ENCODE results near the gene PLCB2.

PLCB2 gene

DNA sequence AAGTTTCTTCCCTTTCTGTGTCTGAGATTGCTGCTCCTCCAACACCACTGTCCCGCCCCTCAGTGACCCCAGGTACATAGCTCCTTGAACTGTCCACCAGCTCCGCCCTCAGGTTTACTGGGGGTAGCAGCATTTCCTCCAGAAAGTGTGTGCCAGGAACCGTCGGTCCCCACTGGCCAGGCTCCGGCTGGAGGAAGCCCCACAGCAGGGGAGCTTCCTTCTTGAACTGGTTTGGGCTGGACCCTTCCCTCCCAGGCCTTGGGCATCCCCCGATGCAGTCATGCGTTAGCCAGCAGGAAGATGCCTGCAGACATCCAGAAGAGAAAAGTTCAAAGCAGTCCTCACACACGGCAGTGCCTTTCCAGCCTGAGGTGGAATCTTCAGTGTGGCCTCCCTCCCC is 49.2 kb downstream of the PLCB2 start:
- TF ChIP-seq CTCF (IDR thresholded peaks at IDR 0.05; ENCODE audit: low read depth, low read length): no peak
- no peaks in the 10 kb centered on the region for H3K36me3 ChIP-seq
- H3K27ac ChIP-seq: no peak overlapping the region
- no peak overlapping the region for H3K4me3 ChIP-seq (ENCODE audit: low read depth, low read length)
- DNase-seq: no peak
- H3K9me3 ChIP-seq (ENCODE audit: severe bottlenecking): no peaks in the 10 kb centered on the region
- no peaks in the 10 kb centered on the region for H3K27me3 ChIP-seq (ENCODE audit: insufficient read depth, low read depth, severe bottlenecking)

DNA sequence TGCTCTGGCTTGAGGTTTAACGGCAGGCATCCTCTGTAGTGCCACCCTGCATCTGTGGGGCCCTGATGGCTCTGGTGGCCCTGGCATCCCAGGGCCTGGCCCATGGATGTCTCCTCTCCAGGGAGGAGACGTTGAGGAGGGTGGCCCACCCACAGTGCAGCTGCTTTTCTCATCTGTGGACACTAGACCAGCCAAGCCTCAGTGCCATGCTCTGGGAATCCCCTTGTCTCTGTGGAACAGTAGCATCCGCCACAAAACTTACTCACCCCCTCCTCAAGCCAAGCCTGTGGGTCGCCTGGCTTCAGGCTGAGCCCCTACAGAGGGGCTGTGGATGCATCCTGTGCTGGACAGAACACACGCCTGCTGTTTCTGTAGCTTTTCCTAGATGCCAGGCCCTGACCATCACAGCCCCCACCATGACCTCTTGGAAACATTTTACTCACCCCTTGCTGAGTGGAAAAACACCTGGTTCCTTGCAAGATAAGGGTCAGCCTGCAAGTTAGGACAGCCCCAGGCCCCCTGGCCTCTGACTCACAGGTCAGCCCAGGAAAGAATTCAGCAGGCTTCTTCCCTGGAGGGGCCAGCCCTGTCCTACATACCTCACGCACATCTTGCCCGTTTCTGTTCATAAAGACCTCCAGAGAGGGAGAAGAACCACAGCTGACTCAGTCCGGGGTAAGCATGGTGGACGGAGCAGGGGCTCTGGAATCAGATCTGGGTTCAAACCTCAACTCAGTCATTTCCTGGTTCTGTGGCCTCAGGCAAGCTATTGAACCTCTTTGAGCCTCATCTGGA is 49.9 kb downstream of the PLCB2 start:
- no peak for DNase-seq
- Histone ChIP-seq H3K27me3 (ENCODE audit: insufficient read depth, low read depth, severe bottlenecking) (no peaks in the 10 kb centered on the region), H3K27ac (peak overlapping the region; percentile 86), H3K4me3 (ENCODE audit: low read depth, low read length) (no peak overlapping the region), H3K36me3 (no peaks in the 10 kb centered on the region), H3K9me3 (ENCODE audit: severe bottlenecking) (no peaks in the 10 kb centered on the region)
- TF ChIP-seq CTCF (IDR thresholded peaks at IDR 0.05; ENCODE audit: low read depth, low read length): no peak

DNA sequence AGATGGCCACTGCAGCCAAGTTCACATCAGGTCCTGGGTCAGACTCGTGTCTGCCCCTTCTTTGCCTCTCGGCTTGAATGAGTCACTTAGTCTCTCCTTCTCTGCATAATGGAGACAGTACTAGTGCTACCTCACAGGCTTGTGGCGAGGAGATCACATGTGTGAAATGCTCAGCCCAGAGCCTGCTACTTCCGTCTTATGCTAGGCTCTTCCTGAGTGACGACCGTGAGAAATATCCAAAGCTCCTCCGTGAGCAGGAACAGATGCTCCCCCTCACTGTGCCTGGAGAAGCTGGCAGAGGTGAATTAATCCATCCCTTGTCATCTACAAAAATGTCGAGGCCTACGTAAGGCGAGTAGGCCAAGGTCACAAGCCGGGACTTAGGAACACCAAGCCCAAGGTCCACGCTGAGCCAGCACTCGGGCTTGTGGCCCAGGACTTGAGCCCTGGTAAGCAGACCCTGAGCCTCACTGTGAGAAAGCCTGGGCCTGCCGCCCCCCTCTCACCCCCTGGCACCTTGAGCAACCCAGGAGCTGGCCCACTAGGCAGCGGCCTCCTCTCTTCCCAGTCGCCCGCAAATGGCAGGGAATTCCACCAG is 51.0 kb downstream of the PLCB2 start:
- no peaks in the 10 kb centered on the region for H3K9me3 ChIP-seq (ENCODE audit: severe bottlenecking)
- peak overlapping the region; percentile 86 for H3K27ac ChIP-seq
- no peaks in the 10 kb centered on the region for H3K36me3 ChIP-seq
- TF ChIP-seq CTCF (IDR thresholded peaks at IDR 0.05; ENCODE audit: low read depth, low read length): no peak
- H3K27me3 ChIP-seq (ENCODE audit: insufficient read depth, low read depth, severe bottlenecking): no peaks in the 10 kb centered on the region
- no peak overlapping the region for H3K4me3 ChIP-seq (ENCODE audit: low read depth, low read length)
- DNase-seq: peak; percentile 83

DNA sequence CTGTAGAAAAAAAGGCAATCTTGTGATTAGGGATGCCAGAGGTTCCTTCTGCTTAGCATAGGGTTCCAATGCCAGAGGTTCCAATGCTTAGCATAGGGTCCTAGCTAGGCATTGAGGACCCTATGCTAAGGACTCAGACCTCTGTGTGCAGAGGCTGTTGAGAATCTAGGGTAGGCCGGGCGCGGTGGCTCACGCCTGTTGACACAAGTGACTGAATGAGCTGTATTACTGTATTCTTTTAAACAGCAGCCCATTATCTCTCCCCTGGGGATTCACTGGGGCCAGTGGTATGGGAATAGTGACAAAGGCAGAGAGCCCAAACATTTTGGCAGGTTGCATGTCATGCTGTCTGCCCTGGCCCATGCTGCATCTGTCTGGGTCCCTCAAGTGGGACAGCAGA is 52.7 kb downstream of the PLCB2 start:
- TF ChIP-seq CTCF (IDR thresholded peaks at IDR 0.05; ENCODE audit: low read depth, low read length): no peak
- Histone ChIP-seq H3K9me3 (ENCODE audit: severe bottlenecking) (no peaks in the 10 kb centered on the region), H3K4me3 (ENCODE audit: low read depth, low read length) (no peak overlapping the region), H3K36me3 (no peaks in the 10 kb centered on the region), H3K27me3 (ENCODE audit: insufficient read depth, low read depth, severe bottlenecking) (no peaks in the 10 kb centered on the region), H3K27ac (peak overlapping the region; percentile 86)
- no peak for DNase-seq

DNA sequence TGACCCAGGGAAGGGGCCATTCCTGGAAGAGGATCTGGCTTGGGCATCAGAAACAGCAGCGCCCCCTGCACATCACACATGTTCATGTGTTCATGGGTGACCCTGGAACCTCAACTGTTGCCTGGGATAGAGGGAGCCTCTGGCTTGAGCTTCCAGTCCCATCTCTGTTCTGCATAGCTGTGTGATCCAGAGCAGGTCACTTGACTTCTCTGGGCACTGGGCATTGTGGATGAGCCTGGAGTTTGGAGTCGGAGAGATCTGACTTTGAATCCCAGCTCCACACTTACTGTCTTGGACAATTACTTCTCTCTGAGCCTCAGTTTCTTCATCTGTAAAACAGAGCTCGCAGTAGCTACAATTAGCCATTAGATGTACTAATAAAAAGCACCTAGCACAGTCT is 53.3 kb downstream of the PLCB2 start:
- TF ChIP-seq CTCF (IDR thresholded peaks at IDR 0.05; ENCODE audit: low read depth, low read length): peak; percentile 9; the same call in 1 of the 2 replicates

More for the DNA sequence above, 53.3 kb downstream of the PLCB2 start:
- DNase-seq: no peak
- H3K9me3 ChIP-seq (ENCODE audit: severe bottlenecking): no peaks in the 10 kb centered on the region
- no peak overlapping the region for H3K4me3 ChIP-seq (ENCODE audit: low read depth, low read length)
- H3K27ac ChIP-seq: peak overlapping the region; percentile 86
- H3K27me3 ChIP-seq (ENCODE audit: insufficient read depth, low read depth, severe bottlenecking): no peaks in the 10 kb centered on the region
- no peaks in the 10 kb centered on the region for H3K36me3 ChIP-seq
